ENCODE data around the gene SPACA4.

The SPACA4 gene

GRCh38 chr19:48598996-48599700 lies 7.4 kb upstream of the SPACA4 start:
- no peak for DNase-seq

- DNase-seq: no peak
These were observed 5.7 kb upstream of the SPACA4 start for GRCh38 chr19:48600679-48601417.

GRCh38 chr19:48603001-48603400 lies 3.5 kb upstream of the SPACA4 start:
- no peak for DNase-seq

- no peak for DNase-seq
These were observed 3.1 kb upstream of the SPACA4 start for GRCh38 chr19:48603449-48603848.

- no peak for DNase-seq
These were observed 2.7 kb upstream of the SPACA4 start for GRCh38 chr19:48603850-48604249.

- DNase-seq: no peak
These were observed 815 bp downstream of the SPACA4 start for GRCh38 chr19:48607359-48607755.

GRCh38 chr19:48608798-48609263 lies 2.3 kb downstream of the SPACA4 start:
- DNase-seq: peak; percentile 74 to 90

- no peak for DNase-seq
These were observed 3.1 kb downstream of the SPACA4 start for GRCh38 chr19:48609571-48610108.

- no peak for DNase-seq
These were observed 5.3 kb downstream of the SPACA4 start for GRCh38 chr19:48611872-48612271.

- no peak for DNase-seq
These were observed 6.7 kb downstream of the SPACA4 start for GRCh38 chr19:48613024-48613851.

GRCh38 chr19:48613852-48614435 lies 7.4 kb downstream of the SPACA4 start:
- DNase-seq: no peak

- DNase-seq: no peak
These were observed 8.1 kb downstream of the SPACA4 start, which contains the start of gene FAM83E for GRCh38 chr19:48614436-48615230. Gene FAM83E (minus strand): TSS chr19:48615076. CDS start chr19:48613372, 1,704 bp downstream.

- DNase-seq: no peak
These were observed 8.9 kb downstream of the SPACA4 start for GRCh38 chr19:48615231-48616040.

GRCh38 chr19:48616041-48616436 lies 9.5 kb downstream of the SPACA4 start:
- DNase-seq: no peak

- DNase-seq: no peak
These were observed 10.0 kb downstream of the SPACA4 start for GRCh38 chr19:48616491-48617056.

GRCh38 chr19:48617146-48617937 lies 10.8 kb downstream of the SPACA4 start:
- no peak for DNase-seq

GRCh38 chr19:48618278-48618915 lies 11.9 kb downstream of the SPACA4 start:
- no peak for DNase-seq

GRCh38 chr19:48618916-48619691 lies 12.6 kb downstream of the SPACA4 start, which contains the start of the genes RPL18 and SPHK2:
Gene RPL18 (minus strand): TSS chr19:48619178. CDS start chr19:48619143, 35 bp downstream.
Gene SPHK2 (plus strand): TSS chr19:48619506. CDS start chr19:48620515, 1,009 bp downstream.
- DNase-seq: peak; percentile 98 to 100

Measured in NCI-H524 (cell line).